ENCODE data around the gene OR2V1. TPM values are rescaled to one million over a fixed set of nuclear protein-coding genes. Genes with fewer than 3 reads are reported as not detected.

The OR2V1 gene
- total and polyA plus RNA-seq, 8 donors: 0.06 TPM; not detected in 6

- Histone ChIP-seq H3K27ac (no peak overlapping the region), H3K27me3 (peaks cover 0 to 11% of the 10 kb centered on the region in 2 donors), H3K9me3 (no peaks in the 10 kb centered on the region), H3K36me3 (no peaks in the 10 kb centered on the region), H3K4me1 (peaks cover 0 to 6% of the 10 kb centered on the region in 2 donors), H3K4me3 (no peak overlapping the region)
- intact Hi-C loops (cut with DNase I): no loop called here
- TF ChIP-seq CTCF (IDR thresholded peaks at IDR 0.05): no peak
- ATAC-seq (no peak), DNase-seq (no peak)
Observed at GRCh38 chr5:181158869-181159268, 27.9 kb upstream of the OR2V1 start.

DNA sequence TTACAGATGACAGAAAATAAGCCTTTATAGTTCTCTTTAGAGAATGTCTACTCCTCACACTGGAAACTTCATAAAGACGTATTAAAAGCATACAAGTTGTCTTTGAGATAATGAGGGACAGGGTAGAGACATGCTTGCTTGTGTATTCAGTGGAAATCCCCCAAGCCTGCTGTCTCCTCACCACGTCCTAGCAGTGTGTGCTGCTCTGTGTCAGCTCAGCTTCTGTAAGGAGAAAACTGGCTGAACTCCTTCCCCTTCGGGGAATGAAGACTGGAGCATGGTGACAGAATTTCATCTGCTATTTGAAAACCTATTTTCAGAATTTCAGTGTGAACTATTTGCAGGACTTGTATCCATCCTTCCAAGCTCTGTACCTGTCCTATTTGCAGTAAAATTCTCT is 25.8 kb upstream of the OR2V1 start:
- H3K4me1 ChIP-seq: peaks cover 0 to 6% of the 10 kb centered on the region in 2 donors
- intact Hi-C loops (cut with DNase I): no loop called here
- H3K27ac ChIP-seq: no peak overlapping the region
- no peaks in the 10 kb centered on the region for H3K36me3 ChIP-seq
- H3K4me3 ChIP-seq: no peak overlapping the region
- no peak for ATAC-seq
- H3K27me3 ChIP-seq: no peaks in the 10 kb centered on the region
- DNase-seq: no peak
- no peaks in the 10 kb centered on the region for H3K9me3 ChIP-seq
- no peak for TF ChIP-seq CTCF (IDR thresholded peaks at IDR 0.05)

DNA sequence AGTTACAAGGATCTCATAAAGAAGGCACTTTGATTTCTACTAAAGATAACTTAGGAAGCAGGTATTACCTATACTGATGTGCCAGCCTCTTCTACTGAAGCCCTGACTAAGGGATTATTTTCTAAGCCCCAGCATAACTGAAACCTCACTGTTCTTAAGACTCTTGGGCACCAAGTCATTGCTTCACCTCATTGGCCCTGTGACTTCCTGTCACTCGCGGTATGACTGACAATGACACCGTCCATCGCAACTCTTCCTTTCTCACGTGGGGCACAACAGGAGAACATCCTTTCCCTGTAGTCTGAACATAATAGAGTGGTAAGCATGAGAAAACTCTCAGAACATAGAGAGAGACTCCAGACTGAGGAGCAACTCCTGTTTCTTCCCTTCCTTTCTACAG is 22.8 kb upstream of the OR2V1 start:
- intact Hi-C loops (cut with DNase I): no loop called here
- ATAC-seq (no peak), DNase-seq (no peak)

GRCh38 chr5:181152406-181152805 is 21.4 kb upstream of the OR2V1 start:
- Histone ChIP-seq H3K9me3 (no peaks in the 10 kb centered on the region), H3K27me3 (peaks cover 0 to 35% of the 10 kb centered on the region in 2 donors), H3K4me3 (no peak overlapping the region), H3K36me3 (no peaks in the 10 kb centered on the region), H3K4me1 (no peaks in the 10 kb centered on the region), H3K27ac (no peak overlapping the region)
- intact Hi-C loops (cut with DNase I): no loop called here
- no peak for DNase-seq
- no peak for TF ChIP-seq CTCF (IDR thresholded peaks at IDR 0.05)
- ATAC-seq: no peak

More for the DNA sequence above, 22.8 kb upstream of the OR2V1 start:
- H3K36me3 ChIP-seq: no peaks in the 10 kb centered on the region
- no peaks in the 10 kb centered on the region for H3K9me3 ChIP-seq
- no peaks in the 10 kb centered on the region for H3K4me1 ChIP-seq
- TF ChIP-seq CTCF (IDR thresholded peaks at IDR 0.05): no peak
- H3K27ac ChIP-seq: no peak overlapping the region
- H3K27me3 ChIP-seq: peaks cover 0 to 21% of the 10 kb centered on the region in 2 donors
- no peak overlapping the region for H3K4me3 ChIP-seq

DNA sequence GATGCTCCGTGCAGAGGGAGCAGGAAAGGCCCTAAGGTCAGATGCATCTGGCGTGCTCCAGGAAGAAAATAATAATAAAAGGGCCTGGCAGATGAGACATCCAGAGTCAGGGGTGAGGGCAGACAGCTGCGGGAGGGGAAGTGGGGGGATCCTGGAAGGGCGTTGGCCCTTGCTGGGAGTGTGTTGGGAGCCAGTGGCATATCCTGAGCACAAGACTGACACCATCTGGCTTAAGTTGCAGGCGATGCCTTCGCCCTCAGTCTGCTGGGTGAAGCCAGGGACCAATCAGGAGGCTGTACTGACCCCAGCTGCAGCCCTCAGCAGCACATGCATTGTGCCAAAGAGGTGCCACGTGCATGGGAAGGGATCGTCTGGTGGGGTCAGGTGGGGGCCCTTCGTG is 20.2 kb upstream of the OR2V1 start:
- no peak for ATAC-seq
- intact Hi-C loops (cut with DNase I): no loop called here

More for the DNA sequence above, 20.2 kb upstream of the OR2V1 start:
- no peak for DNase-seq
- Histone ChIP-seq H3K4me3 (no peak overlapping the region), H3K27ac (no peak overlapping the region), H3K36me3 (no peaks in the 10 kb centered on the region), H3K27me3 (peaks cover 0 to 39% of the 10 kb centered on the region in 2 donors), H3K9me3 (no peaks in the 10 kb centered on the region), H3K4me1 (no peaks in the 10 kb centered on the region)
- no peak for TF ChIP-seq CTCF (IDR thresholded peaks at IDR 0.05)
